ENCODE measurements around the gene PKP2. TPM values are rescaled to one million over a fixed set of nuclear protein-coding genes. Genes with fewer than 3 reads are reported as not detected.

The PKP2 gene
- total RNA-seq, 1 donor from 2014 or later: 3.0 TPM

DNA sequence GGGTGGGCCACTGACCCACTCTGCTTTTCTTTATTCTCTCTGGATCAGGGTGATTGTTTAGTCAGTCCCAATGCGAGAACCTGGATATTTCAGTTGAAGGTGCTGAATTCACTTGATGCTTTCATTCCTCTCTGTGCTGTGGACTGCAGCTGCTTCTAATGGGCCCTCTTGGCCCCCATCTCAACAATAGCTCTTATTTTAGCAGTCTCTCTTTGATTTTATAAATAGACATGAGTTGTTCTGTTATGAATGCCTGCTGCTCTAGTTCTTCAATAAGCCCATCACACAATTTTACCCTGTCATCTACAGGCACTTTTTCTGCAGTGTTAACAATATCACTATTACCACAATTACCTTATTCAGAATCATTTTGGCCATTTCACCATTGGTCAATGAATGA, 86.7 kb downstream of the PKP2 start:
- no peak overlapping the region for H3K4me3 ChIP-seq
- TF ChIP-seq, protein P1, sequence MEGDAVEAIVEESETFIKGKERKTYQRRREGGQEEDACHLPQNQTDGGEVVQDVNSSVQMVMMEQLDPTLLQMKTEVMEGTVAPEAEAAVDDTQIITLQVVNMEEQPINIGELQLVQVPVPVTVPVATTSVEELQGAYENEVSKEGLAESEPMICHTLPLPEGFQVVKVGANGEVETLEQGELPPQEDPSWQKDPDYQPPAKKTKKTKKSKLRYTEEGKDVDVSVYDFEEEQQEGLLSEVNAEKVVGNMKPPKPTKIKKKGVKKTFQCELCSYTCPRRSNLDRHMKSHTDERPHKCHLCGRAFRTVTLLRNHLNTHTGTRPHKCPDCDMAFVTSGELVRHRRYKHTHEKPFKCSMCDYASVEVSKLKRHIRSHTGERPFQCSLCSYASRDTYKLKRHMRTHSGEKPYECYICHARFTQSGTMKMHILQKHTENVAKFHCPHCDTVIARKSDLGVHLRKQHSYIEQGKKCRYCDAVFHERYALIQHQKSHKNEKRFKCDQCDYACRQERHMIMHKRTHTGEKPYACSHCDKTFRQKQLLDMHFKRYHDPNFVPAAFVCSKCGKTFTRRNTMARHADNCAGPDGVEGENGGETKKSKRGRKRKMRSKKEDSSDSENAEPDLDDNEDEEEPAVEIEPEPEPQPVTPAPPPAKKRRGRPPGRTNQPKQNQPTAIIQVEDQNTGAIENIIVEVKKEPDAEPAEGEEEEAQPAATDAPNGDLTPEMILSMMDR (IDR thresholded peaks at IDR 0.05): no peak
- peaks cover 4% of the 10 kb centered on the region for H3K27me3 ChIP-seq (ENCODE audit: low read depth)
- H3K4me1 ChIP-seq: no peaks in the 10 kb centered on the region
- DNase-seq (no peak), ATAC-seq (no peak)
- no peaks in the 10 kb centered on the region for H3K9me3 ChIP-seq
- intact Hi-C loops (cut with DNase I): no loop called here
- no peaks in the 10 kb centered on the region for H3K36me3 ChIP-seq
- no peak overlapping the region for H3K27ac ChIP-seq

DNA sequence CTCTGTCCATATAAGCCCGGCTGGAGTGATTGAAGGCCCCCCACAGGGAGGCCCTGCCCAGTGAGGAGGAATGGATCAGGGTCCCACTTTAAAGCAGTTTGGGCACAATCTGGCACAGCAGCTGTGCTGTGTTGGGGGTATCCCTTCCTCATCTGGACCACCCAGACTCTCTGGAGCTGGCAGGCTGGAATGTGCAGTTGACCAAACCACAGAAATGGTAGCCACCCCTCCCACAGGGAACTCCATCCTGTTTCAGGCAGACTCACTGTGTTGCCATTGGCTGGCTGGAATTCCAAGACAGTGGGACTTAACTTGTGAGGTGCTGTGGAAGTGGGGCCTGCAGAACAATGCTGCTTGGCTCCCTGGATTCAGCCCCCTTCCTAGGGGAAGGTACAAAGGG, 87.4 kb downstream of the PKP2 start:
- intact Hi-C loops (cut with DNase I): no loop called here
- Histone ChIP-seq H3K4me3 (no peak overlapping the region), H3K27me3 (ENCODE audit: low read depth) (peaks cover 4% of the 10 kb centered on the region), H3K27ac (no peak overlapping the region), H3K9me3 (no peaks in the 10 kb centered on the region), H3K4me1 (no peaks in the 10 kb centered on the region), H3K36me3 (no peaks in the 10 kb centered on the region)
- ATAC-seq (no peak), DNase-seq (no peak)
- TF ChIP-seq, protein P1 (IDR thresholded peaks at IDR 0.05): no peak

DNA sequence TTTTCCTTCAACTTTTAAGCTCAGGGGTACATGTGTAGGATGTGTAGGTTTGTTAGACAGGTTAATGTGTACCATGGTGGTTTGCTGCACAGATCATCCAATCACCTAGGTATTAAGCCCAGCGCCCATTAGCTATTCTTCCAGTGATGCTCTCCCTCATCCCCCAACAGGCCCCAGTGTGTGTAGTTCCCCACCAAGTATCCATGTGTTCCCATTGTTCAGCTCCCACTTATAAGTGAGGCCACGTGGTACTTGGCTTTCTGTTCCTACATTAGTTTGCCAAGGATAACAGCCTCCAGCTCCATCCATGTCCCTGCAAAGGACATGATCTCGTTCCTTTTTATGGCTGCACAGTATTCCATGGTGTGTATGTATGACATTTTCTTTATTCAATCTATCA, 92.3 kb downstream of the PKP2 start:
- no peak overlapping the region for H3K4me3 ChIP-seq
- H3K36me3 ChIP-seq: no peaks in the 10 kb centered on the region
- DNase-seq (no peak), ATAC-seq (no peak)
- H3K27ac ChIP-seq: no peak overlapping the region
- intact Hi-C loops (cut with DNase I): no loop called here
- TF ChIP-seq, protein P1 (IDR thresholded peaks at IDR 0.05): no peak
- no peaks in the 10 kb centered on the region for H3K4me1 ChIP-seq
- no peaks in the 10 kb centered on the region for H3K9me3 ChIP-seq
- peaks cover 4% of the 10 kb centered on the region for H3K27me3 ChIP-seq (ENCODE audit: low read depth)

DNA sequence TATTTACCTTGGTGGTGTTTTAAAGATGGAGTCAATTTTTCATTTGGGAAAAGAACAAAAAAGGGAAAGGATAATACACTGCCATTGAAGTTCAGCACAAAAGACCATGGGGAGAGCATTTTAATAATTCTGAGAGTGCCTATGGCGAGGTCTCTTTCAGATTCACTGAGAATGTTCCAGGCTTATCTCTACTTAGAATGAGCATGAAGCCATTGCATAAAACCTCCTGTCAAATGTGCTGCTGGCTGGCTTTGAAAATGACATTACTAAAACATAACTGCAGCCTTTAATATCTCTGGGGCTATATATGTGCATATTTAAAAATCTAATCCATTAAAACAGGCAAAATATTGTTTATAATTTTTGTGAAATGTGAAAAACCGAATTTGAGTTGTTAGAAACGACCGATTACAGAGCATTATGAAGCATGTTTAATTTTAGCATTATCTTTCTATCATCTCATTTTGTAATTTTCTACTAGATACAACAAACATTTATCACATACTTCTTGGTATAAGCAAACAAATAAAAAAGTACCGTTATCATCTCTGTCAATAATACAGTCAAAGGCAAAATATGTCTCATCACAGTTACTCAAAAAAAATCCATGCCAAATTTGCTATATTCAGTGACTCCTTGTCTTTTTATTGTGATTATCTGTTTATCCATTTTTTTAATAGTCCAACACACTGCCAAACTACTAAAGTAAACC, 95.2 kb downstream of the PKP2 start:
- Histone ChIP-seq H3K4me1 (no peaks in the 10 kb centered on the region), H3K27ac (no peak overlapping the region), H3K36me3 (no peaks in the 10 kb centered on the region), H3K27me3 (ENCODE audit: low read depth) (no peaks in the 10 kb centered on the region), H3K4me3 (no peak overlapping the region), H3K9me3 (no peaks in the 10 kb centered on the region)
- ATAC-seq (no peak), DNase-seq (no peak)
- intact Hi-C loops (cut with DNase I): no loop called here
- TF ChIP-seq, protein P1 (IDR thresholded peaks at IDR 0.05): no peak

DNA sequence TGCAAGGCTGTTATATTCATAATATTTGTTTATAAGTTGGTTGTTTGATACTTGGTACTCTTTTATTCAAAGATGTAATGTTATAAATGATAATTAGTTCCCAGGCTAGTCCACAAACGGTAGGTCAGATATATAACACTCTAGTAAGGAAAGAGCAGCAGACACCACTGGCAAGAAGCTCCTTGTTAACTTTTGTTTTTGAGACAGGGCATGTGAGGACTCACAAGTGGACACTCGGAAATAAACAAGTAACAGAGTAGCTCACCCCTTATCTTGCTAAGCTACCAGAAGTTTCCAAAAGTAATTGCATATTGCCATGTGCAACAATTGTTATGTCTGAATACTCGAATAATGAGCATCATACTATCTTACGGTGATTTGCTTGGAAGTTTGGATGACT, 102.3 kb downstream of the PKP2 start:
- TF ChIP-seq, protein P1 (IDR thresholded peaks at IDR 0.05): no peak
- H3K27me3 ChIP-seq (ENCODE audit: low read depth): no peaks in the 10 kb centered on the region
- no peak overlapping the region for H3K4me3 ChIP-seq
- no peak overlapping the region for H3K27ac ChIP-seq
- no peaks in the 10 kb centered on the region for H3K4me1 ChIP-seq
- H3K9me3 ChIP-seq: no peaks in the 10 kb centered on the region
- no peak for DNase-seq
- ATAC-seq: no peak
- H3K36me3 ChIP-seq: no peaks in the 10 kb centered on the region
- intact Hi-C loops (cut with DNase I): no loop called here

All from lower lobe of right lung (tissue), 2 donors.